Right renal cortex interstitium (tissue), 3 donors: ENCODE results near the gene EPHA10. TPM values are rescaled to one million over a fixed set of nuclear protein-coding genes. Genes with fewer than 3 reads are reported as not detected.
"Not testable (repeated sequence)": the region's sequence is repeated elsewhere in the genome, so short reads cannot be mapped to it uniquely, and the experiment has no call there.

ENCODE experiments used
- DNase-seq, 3 donors: peaks; one replicate each; pipeline ENCODE4 v3.0.0-alpha.2; 2013; ENCODE audit warnings: low read depth in 3 of 3, low spot score in 2 of 3
- polyA plus RNA-seq, 3 donors: library from polyadenylated mRNA; unstranded; fragments of 120-200 nt; gene quantifications; one replicate each; pipeline ENCODE4 v1.2.1, GENCODE V29; 2013; ENCODE audit not compliant: insufficient read length in 3 of 3

Gene EPHA10
- polyA plus RNA-seq, 3 donors: 0.06 to 0.11 (median 0.08) TPM

GRCh38 chr1:37738619-37739018 lies 26.3 kb downstream of the EPHA10 start:
- not testable (repeated sequence) for DNase-seq

GRCh38 chr1:37737975-37738374 lies 26.9 kb downstream of the EPHA10 start:
- DNase-seq: not testable (repeated sequence)

GRCh38 chr1:37734629-37735591 lies 30.0 kb downstream of the EPHA10 start:
- no peak for DNase-seq

- DNase-seq: no peak
Observed at GRCh38 chr1:37732111-37732780, 32.7 kb downstream of the EPHA10 start.

GRCh38 chr1:37731312-37732019 lies 33.5 kb downstream of the EPHA10 start:
- no peak for DNase-seq

GRCh38 chr1:37730376-37730775 lies 34.5 kb downstream of the EPHA10 start:
- no peak for DNase-seq

- no peak for DNase-seq
Observed at GRCh38 chr1:37728416-37728815, 36.5 kb downstream of the EPHA10 start.

GRCh38 chr1:37726751-37727585 lies 38.0 kb downstream of the EPHA10 start:
- DNase-seq: no peak

GRCh38 chr1:37725851-37726613 lies 38.9 kb downstream of the EPHA10 start:
- DNase-seq: no peak

- no peak for DNase-seq
Observed at GRCh38 chr1:37724575-37724974, 40.3 kb downstream of the EPHA10 start.

GRCh38 chr1:37723390-37724078 lies 41.4 kb downstream of the EPHA10 start:
- no peak for DNase-seq

GRCh38 chr1:37723072-37723389 lies 41.9 kb downstream of the EPHA10 start:
- DNase-seq: no peak

- no peak for DNase-seq
Observed at GRCh38 chr1:37722181-37723071, 42.5 kb downstream of the EPHA10 start.

GRCh38 chr1:37721565-37721964 lies 43.4 kb downstream of the EPHA10 start:
- no peak for DNase-seq

- DNase-seq: no peak
Observed at GRCh38 chr1:37720231-37721130, 44.4 kb downstream of the EPHA10 start.

- DNase-seq: no peak
Observed at GRCh38 chr1:37719572-37720195, 45.2 kb downstream of the EPHA10 start.
